A673 (cell line): ENCODE results near the gene APBB3. TPM values are rescaled to one million over a fixed set of nuclear protein-coding genes. Genes with fewer than 3 reads are reported as not detected.

Experiments
- BruUV-seq: library from RNA; stranded (reverse); fragments of 400-500 nt; replicated peaks from 2 replicates; lab custom pipeline; 2021; lab: Mats Ljungman, UMichigan
- CTCF ChIA-PET: fragments of 300-600 bp; sonication (Branson Sonifier 250); formaldehyde crosslinking; loops from one replicate; lab custom pipeline; 2022; ENCODE audit warnings: antibody characterized with exemption; lab: Charles Lee
- POLR2A ChIA-PET: fragments of 300-600 bp; sonication (Branson Sonifier 250); formaldehyde crosslinking; loops from one replicate; lab custom pipeline; 2022; ENCODE audit warnings: antibody characterized with exemption; ENCODE audit not compliant: low non-redundant PET; lab: Charles Lee
- DNase-seq: peaks from one replicate; pipeline ENCODE4 v3.0.0-alpha.2; 2015; ENCODE audit warnings: low spot score
- H3K27ac ChIP-seq: fragments of 200-600 bp; sonication (generic); 2 replicates; pipeline ENCODE4 v1.5.1; 2016; ENCODE audit warnings: mixed run types, low read depth, mild to moderate bottlenecking, mixed read lengths, antibody characterized with exemption, low read length; ENCODE audit not compliant: poor library complexity, severe bottlenecking
- H3K27me3 ChIP-seq: fragments of 200-600 bp; sonication (generic); replicated peaks from 2 replicates; pipeline ENCODE4 v1.6.1; 2017; ENCODE audit warnings: mixed run types, low read depth, mild to moderate bottlenecking, mixed read lengths, antibody characterized with exemption, low read length; ENCODE audit not compliant: insufficient read depth, poor library complexity
- H3K36me3 ChIP-seq: fragments of 200-600 bp; sonication (generic); 2 replicates; pipeline ENCODE4 v1.6.1; 2016; ENCODE audit warnings: mixed run types, mild to moderate bottlenecking, mixed read lengths, antibody characterized with exemption, low read length; ENCODE audit not compliant: insufficient read depth, poor library complexity, severe bottlenecking
- H3K4me1 ChIP-seq: fragments of 200-600 bp; sonication (generic); 2 replicates; pipeline ENCODE4 v1.6.1; 2017; ENCODE audit warnings: mixed run types, mild to moderate bottlenecking, mixed read lengths, antibody characterized with exemption, low read length; ENCODE audit not compliant: insufficient read depth, poor library complexity, severe bottlenecking
- H3K4me3 ChIP-seq: fragments of 200-600 bp; sonication (generic); 2 replicates; pipeline ENCODE4 v1.5.1; 2016; ENCODE audit warnings: low read depth, mixed run types, mild to moderate bottlenecking, mixed read lengths, low read length; ENCODE audit not compliant: poor library complexity, severe bottlenecking
- H3K9me3 ChIP-seq: fragments of 200-600 bp; sonication (generic); 2 replicates; pipeline ENCODE4 v1.6.1; 2016; ENCODE audit warnings: mixed run types, low read depth, mild to moderate bottlenecking, mixed read lengths, antibody characterized with exemption, low read length; ENCODE audit not compliant: poor library complexity, severe bottlenecking
- EZH2 ChIP-seq: fragments of 200-600 bp; sonication (generic); IDR thresholded peaks from 2 replicates; pipeline ENCODE4 v1.6.1; 2017; ENCODE audit warnings: borderline replicate concordance, low read depth, mild to moderate bottlenecking, mixed read lengths, antibody characterized with exemption, low read length; ENCODE audit not compliant: poor library complexity, severe bottlenecking
- intact Hi-C: fragments of 100-400 bp; cut with micrococcal nuclease; formaldehyde crosslinking; loops from one replicate; pipeline ENCODE4 v1.10.0; 2022; ENCODE audit not compliant: unreplicated experiment
- total RNA-seq: library from RNA; stranded (reverse); gene quantifications from 2 replicates; pipeline ENCODE4 v1.2.3, GENCODE V29; 2021
- TF ChIP-seq, protein P1 (sequence below): fragments of 300-800, 200-600 bp; sonication (generic); conservative IDR thresholded peaks from 2 replicates; pipeline ENCODE4 v1.5.1; 2017; ENCODE audit warnings: low read depth, mild to moderate bottlenecking, antibody characterized with exemption, low read length, moderate library complexity, mixed read lengths

The APBB3 gene
- total RNA-seq, 1 experiment from 2014 or later, result 27.8 TPM

DNA sequence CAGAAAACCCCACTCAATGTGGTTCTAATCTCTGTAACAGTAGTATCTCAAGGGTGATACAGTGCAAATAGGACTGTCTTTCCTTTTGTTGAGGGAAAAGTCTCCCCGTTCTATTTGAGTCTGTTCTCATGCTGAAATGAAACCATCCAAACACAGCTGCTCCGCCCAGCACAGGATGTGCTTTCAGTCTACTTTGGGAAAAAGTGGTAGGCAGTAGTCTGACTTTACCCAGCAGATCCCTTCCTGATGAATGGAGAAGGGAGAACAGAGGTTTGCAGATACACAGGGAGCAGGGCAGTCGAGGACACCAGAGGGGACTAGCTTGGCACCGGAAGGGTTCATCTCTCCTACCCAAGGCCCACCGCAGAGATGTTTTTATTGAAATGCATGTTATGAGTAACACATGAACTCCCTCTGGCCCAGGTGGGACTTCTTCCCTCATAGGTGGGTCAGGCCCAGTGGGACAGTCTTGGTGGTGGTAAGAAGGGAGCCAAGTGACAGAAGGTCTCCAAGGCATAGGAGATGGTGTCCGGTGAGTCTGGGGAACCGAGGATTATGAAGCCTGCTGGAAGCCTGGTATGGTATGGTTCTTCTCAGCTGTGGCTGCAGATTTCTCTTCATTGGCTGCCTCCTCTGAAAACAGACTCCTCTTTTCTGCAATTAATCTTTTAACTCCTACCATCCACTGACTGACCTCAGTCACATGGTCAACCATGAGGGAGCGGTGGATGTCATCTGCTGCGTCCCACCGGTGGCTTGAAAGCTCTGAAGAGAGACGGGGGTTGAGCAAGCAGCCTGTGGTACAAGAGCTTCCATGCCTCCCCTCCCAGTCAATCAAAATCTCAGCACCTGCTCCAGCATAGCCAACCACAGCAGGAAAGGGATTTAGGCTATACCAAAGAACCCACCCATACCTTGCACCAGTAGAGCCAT, 14.0 kb downstream of the APBB3 start:
- POLR2A ChIA-PET, result no interaction called here
- CTCF ChIA-PET, result no interaction called here
- Histone ChIP-seq H3K4me1 (peaks cover 12% of the 10 kb centered on the region), H3K9me3 (no peaks in the 10 kb centered on the region), H3K36me3 (peaks cover 40% of the 10 kb centered on the region), H3K4me3 (no peak overlapping the region), H3K27ac (peak overlapping the region; percentile 35), H3K27me3 (no peaks in the 10 kb centered on the region)
- no TSS peak for BruUV-seq
- no peak for DNase-seq
- intact Hi-C loops, result loop anchor here (10.0 kb wide), 1 partner anchor 164 kb away; no protein-coding TSS in a partner anchor
- no peak for TF ChIP-seq EZH2
- TF ChIP-seq, protein P1, sequence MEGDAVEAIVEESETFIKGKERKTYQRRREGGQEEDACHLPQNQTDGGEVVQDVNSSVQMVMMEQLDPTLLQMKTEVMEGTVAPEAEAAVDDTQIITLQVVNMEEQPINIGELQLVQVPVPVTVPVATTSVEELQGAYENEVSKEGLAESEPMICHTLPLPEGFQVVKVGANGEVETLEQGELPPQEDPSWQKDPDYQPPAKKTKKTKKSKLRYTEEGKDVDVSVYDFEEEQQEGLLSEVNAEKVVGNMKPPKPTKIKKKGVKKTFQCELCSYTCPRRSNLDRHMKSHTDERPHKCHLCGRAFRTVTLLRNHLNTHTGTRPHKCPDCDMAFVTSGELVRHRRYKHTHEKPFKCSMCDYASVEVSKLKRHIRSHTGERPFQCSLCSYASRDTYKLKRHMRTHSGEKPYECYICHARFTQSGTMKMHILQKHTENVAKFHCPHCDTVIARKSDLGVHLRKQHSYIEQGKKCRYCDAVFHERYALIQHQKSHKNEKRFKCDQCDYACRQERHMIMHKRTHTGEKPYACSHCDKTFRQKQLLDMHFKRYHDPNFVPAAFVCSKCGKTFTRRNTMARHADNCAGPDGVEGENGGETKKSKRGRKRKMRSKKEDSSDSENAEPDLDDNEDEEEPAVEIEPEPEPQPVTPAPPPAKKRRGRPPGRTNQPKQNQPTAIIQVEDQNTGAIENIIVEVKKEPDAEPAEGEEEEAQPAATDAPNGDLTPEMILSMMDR, result no peak

DNA sequence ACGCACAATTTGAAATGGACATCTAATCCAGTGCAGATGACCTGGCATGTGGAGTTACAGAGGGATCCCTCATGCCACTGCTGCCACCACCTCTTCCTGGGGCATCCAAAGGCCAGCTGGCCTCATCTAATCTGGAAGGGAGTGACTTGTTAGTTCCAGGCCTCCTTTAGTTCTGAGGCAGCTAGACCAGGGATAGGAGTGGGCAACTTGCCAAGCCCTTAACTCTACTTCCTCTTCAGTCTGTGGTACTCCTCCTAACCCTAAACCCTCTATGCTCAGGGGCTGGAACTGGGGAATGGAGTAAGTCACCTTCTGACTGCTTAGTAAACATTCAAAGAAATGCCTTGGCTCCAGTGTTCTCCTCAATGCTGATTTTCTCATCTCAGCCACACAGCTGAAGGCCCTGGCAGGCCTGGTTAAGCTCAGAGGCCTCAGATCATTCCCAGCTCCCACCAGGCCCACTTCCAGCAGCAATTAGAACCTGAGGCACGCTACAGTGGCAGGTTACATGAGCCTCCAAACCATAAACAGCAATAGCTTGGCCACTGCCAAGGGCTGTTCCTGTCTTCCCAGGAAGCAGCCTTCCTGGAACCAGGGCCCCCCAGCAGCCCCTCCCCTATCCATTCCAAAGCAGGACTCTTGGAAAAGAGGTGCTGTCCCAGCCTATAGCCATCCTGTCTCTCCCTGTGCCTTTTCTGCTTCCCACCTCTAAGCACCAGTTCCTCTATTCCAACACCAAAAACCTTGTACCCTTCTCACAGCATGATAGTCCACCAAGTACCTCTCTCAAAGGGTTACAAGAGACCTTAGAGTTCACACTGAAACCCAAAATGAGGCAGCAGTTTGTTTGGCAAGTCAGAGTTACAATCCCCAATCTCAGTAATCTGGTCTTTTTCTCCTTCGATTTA, 14.9 kb downstream of the APBB3 start:
- ChIA-PET POLR2A (no interaction called here), CTCF (no interaction called here)
- no TSS peak for BruUV-seq
- H3K27me3 ChIP-seq, result no peaks in the 10 kb centered on the region
- H3K4me3 ChIP-seq, result no peak overlapping the region
- H3K36me3 ChIP-seq, result peaks cover 40% of the 10 kb centered on the region
- peaks cover 10% of the 10 kb centered on the region for H3K4me1 ChIP-seq
- intact Hi-C loops, result loop anchor here (10.0 kb wide), 1 partner anchor 165 kb away; no protein-coding TSS in a partner anchor
- TF ChIP-seq, protein P1, result no peak
- TF ChIP-seq EZH2, result no peak
- peak; percentile 46 for DNase-seq
- no peaks in the 10 kb centered on the region for H3K9me3 ChIP-seq
- peak overlapping the region; percentile 35 for H3K27ac ChIP-seq

- Histone ChIP-seq H3K27ac (peak overlapping the region; percentile 65), H3K4me1 (peaks cover 10% of the 10 kb centered on the region), H3K27me3 (no peaks in the 10 kb centered on the region), H3K9me3 (no peaks in the 10 kb centered on the region), H3K36me3 (peaks cover 40% of the 10 kb centered on the region), H3K4me3 (no peak overlapping the region)
- POLR2A ChIA-PET, result interaction anchor here (1.2 kb wide), 1 partner anchor 8 kb away, joined by 5 read pairs; the partner anchor contains the start of gene SRA1
- no TSS peak for BruUV-seq
- TF ChIP-seq, protein P1, result no peak
- no peak for TF ChIP-seq EZH2
- intact Hi-C loops, result no loop called here
- CTCF ChIA-PET, result no interaction called here
- DNase-seq, result no peak
Observed at GRCh38 chr5:140548791-140549190, 15.6 kb downstream of the APBB3 start.
